Tongue (tissue), 3 donors: ENCODE results near the gene LAMP1. TPM values are rescaled to one million over a fixed set of nuclear protein-coding genes. Genes with fewer than 3 reads are reported as not detected.
"Not testable (repeated sequence)": the region's sequence is repeated elsewhere in the genome, so short reads cannot be mapped to it uniquely, and the experiment has no call there.

ENCODE experiments used
- DNase-seq: peaks from one replicate; pipeline ENCODE4 v3.0.0-alpha.2; 2015
- small RNA-seq: library from RNA; depleted of rRNA; stranded (forward); fragments of <200 nt; gene quantifications from one replicate; pipeline ENCODE3, GENCODE V24; 2014; ENCODE audit warnings: low replicate concordance
- total RNA-seq: library from RNA; depleted of rRNA; stranded (reverse); fragments of >200 nt; gene quantifications from one replicate; pipeline ENCODE4 v1.2.3, GENCODE V29; 2014

LAMP1 gene
- total RNA-seq, 1 donor from 2014 or later: 70.3 TPM

DNA sequence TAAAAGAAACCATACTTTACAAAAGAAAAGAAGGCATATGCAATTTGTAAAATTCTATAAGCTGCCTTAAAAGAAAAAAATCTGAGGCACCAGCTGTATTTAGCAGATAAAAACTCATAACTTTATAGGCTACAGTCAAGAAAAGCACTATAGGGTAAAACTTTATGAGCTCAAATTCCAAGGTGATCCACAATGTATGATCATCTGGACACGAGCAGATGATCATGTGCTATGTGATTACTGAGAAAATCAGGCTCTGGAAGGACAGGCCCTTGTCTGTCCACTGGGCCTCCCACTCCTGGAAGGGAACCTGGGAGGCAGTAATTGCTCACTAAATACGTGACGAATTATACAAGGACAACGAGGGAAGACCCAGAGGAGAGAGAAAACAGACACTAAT is 59.6 kb downstream of the LAMP1 start:
- DNase-seq: no peak

- DNase-seq: no peak
These were observed 60.5 kb downstream of the LAMP1 start for GRCh38 chr13:113357529-113357928.

DNA sequence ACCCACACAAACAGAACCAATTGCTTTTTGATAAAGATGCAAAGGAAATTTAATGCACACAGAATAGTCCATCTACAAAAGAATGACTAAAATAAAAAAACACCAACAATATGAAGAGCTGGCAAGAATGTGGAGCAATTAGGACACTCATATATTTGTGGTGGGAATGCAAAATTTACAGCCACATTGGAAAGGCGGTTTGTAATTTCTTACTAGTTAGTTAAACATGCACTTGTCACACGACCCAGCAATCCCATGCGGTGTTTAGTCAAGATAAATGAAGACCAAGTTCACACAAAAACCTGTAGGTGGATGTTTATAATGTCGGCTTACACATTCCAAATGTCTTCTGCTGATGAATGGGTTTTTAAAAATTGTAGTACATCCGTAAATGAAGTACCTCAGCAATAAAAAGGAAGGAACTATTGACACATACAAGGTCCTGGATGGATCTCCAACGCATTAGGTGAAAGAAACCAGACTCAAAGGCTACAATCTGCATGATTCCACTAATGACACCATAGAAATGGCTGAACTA is 61.7 kb downstream of the LAMP1 start:
- no peak for DNase-seq

DNA sequence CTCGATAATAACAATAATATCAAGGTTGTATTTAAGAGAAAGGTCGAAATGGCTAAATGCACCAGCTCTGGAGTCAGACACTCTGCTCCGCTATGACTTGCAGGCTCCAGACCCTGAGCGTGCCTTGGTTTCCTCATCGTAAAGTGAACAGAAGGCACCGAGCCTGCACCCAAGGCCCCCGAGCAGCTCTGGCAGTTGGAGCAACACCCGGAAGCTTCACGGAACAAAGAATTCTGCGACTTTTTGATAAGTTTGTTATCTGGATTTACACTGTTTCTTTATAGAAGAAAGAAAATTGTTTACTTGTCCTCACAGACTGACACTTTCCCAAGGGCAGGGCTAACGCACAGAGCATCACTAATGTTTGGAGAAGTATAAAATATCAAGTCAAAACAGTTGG is 62.5 kb downstream of the LAMP1 start:
- no peak for DNase-seq

DNA sequence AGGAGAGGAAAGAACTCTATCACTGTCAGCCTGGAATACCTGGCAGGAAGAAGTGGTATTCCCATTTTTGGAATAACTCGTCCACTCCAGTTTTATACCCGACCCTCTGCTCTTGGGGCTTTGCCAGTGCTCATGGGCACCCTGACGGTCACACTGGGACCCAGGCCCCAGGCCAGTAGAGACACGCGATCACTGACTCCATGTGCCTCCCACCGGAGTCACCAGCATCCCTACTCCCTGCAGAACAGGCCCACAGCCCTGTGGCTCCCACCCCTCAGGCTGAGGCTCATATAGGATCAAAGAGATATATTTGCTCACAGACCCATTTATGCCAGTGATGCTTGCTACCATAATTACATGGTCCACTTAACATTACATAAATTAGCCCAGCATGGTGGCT is 63.4 kb downstream of the LAMP1 start:
- DNase-seq: no peak

DNA sequence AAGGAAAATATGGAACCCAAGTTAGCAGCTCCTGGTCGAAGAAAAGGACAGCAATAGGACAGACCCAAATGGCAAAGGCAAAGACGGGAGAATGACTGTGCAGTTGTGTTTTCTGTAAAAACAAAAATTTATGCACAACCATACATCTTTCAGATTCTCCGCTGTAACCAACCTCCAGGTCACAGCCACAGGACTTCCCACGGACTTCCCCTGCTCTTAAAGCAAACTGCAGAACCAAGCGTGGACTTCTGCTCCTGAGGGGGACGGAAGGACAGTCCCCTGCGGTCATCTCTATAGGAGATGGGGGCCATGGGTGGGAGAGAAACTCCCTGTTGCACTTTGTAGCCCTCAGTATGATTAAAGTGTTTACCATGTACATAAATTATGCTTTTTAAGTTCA is 64.4 kb downstream of the LAMP1 start:
- DNase-seq: no peak

GRCh38 chr13:113364311-113364889 is 67.4 kb downstream of the LAMP1 start:
- DNase-seq: peak; percentile 79

- DNase-seq: no peak
These were observed 68.0 kb downstream of the LAMP1 start for GRCh38 chr13:113364901-113365582.

DNA sequence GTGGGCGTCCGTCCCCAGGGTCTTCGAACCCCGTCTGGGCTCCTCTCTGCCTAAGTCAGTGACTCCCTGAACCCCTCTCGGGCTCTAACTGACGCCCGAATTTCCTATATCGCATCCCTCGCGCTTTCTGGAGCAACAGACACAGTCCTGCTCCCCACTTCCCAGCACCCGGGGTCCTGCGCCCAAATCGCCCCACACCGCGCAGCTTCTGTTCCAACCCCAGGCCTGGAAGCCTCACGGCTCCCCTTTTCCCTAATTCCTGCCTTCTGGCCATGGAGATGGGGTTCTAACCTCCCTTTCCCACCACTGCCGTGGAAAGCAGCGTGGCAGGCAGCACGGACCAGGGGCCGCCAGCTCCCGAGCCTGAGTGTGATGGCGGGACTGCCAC is 68.5 kb downstream of the LAMP1 start:
- no peak for DNase-seq

DNA sequence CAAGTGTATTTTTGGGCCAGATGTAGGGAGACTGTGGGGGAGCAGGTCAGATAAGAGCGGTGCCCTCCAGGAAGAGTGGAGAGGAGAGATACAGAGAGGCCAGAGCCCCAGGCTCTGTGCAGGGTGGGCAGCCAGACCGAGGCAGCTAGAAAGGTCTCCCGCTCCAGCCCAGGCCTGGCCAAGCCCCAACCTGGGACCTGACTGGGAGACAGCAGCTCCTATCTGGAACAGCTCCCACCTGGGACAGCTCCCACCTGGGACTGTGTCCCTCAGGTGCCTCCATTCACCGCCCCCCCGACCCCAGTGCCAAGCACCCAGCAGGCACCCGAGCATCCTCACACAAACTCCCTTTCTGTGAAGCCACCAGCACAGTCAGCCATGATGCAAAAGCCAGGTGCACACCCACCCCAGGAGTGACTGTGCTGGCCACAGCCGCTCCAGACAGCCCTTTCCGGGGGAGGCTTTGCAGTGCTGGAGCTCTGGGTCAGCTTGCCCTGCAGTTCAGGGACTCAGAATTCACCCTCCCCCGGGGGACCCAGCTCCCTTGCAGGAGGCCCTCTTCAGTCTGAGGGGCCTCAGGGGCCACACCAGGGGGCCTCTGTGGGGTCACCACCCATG is 69.0 kb downstream of the LAMP1 start:
- DNase-seq: no peak

DNA sequence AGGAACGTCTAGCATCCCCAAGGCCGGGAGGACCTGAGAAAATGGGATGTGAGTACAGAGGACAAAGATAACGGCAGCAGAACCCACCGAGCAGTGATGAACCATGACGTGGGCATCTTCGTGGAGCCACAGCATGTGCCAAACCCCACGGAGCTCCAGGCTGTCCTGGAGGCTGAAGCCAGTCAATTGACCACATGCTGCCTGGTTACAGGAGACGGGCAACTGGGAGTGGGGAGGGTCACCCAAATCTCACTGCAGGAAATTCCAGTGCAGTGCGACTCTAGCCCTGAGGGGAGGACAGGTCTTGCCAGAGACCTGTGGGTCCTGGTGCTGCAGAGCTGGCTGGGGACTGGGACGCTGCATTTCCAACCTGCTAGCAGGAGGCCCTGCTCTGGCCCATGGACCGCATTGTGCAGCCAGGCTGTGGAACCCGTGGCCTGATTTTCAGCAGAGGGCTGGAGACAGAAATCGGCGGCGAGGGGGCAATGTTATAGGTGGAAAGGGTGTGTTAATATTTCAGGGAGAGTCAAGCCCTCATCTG is 70.1 kb downstream of the LAMP1 start:
- no peak for DNase-seq

GRCh38 chr13:113367771-113368170 is 70.7 kb downstream of the LAMP1 start:
- no peak for DNase-seq

DNA sequence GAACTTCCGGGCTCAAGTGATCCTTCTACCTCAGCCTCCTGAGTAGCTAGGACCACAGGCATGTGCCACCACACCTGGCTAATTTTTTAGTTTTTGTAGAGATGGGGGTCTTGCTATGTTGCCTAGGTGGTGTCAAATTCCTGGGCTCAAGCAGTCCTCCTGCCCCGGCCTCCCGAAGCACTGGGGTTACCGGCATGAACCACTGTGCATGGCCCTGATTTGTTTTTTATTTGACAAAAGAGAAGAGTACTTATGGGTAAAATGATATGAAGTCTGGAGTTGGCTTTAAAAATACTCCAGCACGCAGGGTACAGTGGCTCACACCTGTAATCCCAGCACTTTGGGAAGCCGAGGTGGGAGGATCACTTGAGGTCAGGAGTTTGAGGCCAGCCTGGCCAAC is 71.3 kb downstream of the LAMP1 start:
- DNase-seq: not testable (repeated sequence)

DNA sequence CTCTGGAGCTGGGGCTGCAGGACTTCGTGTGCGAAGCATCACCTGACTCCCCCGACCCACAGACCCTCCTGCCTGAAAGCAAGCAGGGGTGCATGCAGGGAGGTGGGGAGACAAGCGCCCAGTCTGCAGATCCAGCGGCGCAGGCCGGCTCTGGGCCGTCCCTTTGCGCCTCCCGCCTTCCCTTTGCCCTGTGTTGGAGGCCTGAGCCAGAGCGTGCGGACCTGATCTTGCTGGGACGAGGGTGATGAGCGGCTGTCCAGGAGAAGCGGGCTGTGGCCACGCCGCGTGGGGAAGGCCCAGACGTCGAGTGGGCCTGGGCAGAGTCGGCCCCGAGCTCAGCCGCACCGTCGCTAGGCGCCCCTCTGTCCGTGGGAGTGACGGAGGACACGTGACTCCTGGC is 72.2 kb downstream of the LAMP1 start:
- DNase-seq: no peak

- DNase-seq: no peak
These were observed 72.8 kb downstream of the LAMP1 start for GRCh38 chr13:113369881-113370280.

GRCh38 chr13:113371061-113371460 is 74.0 kb downstream of the LAMP1 start:
- DNase-seq: no peak

GRCh38 chr13:113371701-113372100 is 74.7 kb downstream of the LAMP1 start:
- not testable (repeated sequence) for DNase-seq

Small RNA genes lying within 50 kb of the gene (small RNA-seq; reads per million reads assigned to genes)
- not detected for gene MIR8075

Other genes starting within 250 kb of the LAMP1 start
- 1.6 TPM for gene F7, start 191.4 kb upstream of the LAMP1 start, total RNA-seq
- 21.4 TPM for gene F10, start 174.4 kb upstream of the LAMP1 start, total RNA-seq
- gene PROZ, start 138.6 kb upstream of the LAMP1 start, total RNA-seq: not detected
- gene PCID2, start 88.6 kb upstream of the LAMP1 start, total RNA-seq: 55.2 TPM
- 198 TPM for gene CUL4A, start 87.6 kb upstream of the LAMP1 start, total RNA-seq
- gene GRTP1, start 66.9 kb downstream of the LAMP1 start, total RNA-seq: 7.8 TPM
- gene ADPRHL1, start 156.2 kb downstream of the LAMP1 start, total RNA-seq: 130 TPM
- gene DCUN1D2, start 193.5 kb downstream of the LAMP1 start, total RNA-seq: 24.8 TPM